WTC11 (cell line): Measurements from ENCODE around the gene HBE1. TPM values are rescaled to one million over a fixed set of nuclear protein-coding genes. Genes with fewer than 3 reads are reported as not detected.

Experiments
- ATAC-seq: fragments of 200-7000 bp; cut with Tn5 transposase; 2 replicates; pipeline ENCODE4 v1.10.0; 2021; ENCODE audit warnings: mild to moderate bottlenecking, moderate library complexity
- CTCF ChIA-PET: fragments of 300-600 bp; sonication (Branson Sonifier 250); formaldehyde crosslinking; loops from one replicate; lab custom pipeline; 2021; ENCODE audit warnings: antibody characterized with exemption; lab: Charles Lee
- POLR2A ChIA-PET: fragments of 350-600 bp; sonication (Branson Sonifier 250); formaldehyde crosslinking; loops from one replicate; lab custom pipeline; 2021; ENCODE audit warnings: antibody characterized with exemption; lab: Charles Lee
- DNase-seq: peaks from one replicate; pipeline ENCODE4 v3.0.0; 2021; ENCODE audit warnings: low spot score
- H3K27ac Mint-ChIP-seq: 2 replicates; pipeline ENCODE4 v1.8.0; 2021; ENCODE audit warnings: mixed read lengths
- H3K27me3 Mint-ChIP-seq: 2 replicates; pipeline ENCODE4 v1.8.0; 2021; ENCODE audit warnings: low read depth, mild to moderate bottlenecking, moderate library complexity, mixed read lengths
- H3K36me3 Mint-ChIP-seq: 2 replicates; pipeline ENCODE4 v1.8.0; 2021; ENCODE audit warnings: mixed read lengths
- H3K4me1 Mint-ChIP-seq: 2 replicates; pipeline ENCODE4 v1.8.0; 2022; ENCODE audit warnings: mixed read lengths
- H3K4me3 Mint-ChIP-seq: 2 replicates; pipeline ENCODE4 v1.8.0; 2021; ENCODE audit warnings: mild to moderate bottlenecking, moderate library complexity, mixed read lengths
- H3K9me3 Mint-ChIP-seq: 2 replicates; pipeline ENCODE4 v1.8.0; 2021; ENCODE audit warnings: mixed read lengths
- ATF1 ChIP-seq: sonication (generic); formaldehyde crosslinking; IDR thresholded peaks from 2 replicates; pipeline ENCODE4 v1.8.1; 2023; ENCODE audit warnings: mild to moderate bottlenecking, moderate library complexity, missing genetic modification reagents
- GABPB1 ChIP-seq: sonication (generic); formaldehyde crosslinking; IDR thresholded peaks from 2 replicates; pipeline ENCODE4 v1.8.1; 2023; ENCODE audit warnings: mild to moderate bottlenecking, missing genetic modification reagents
- GTF2I ChIP-seq: fragments of 250-450 bp; sonication (Bioruptor Pico); conservative IDR thresholded peaks from 2 replicates; pipeline ENCODE4 v1.4.0; 2021; ENCODE audit warnings: mild to moderate bottlenecking
- HMGXB4 ChIP-seq: sonication (generic); formaldehyde crosslinking; IDR thresholded peaks from 2 replicates; pipeline ENCODE4 v1.8.1; 2023; ENCODE audit warnings: mild to moderate bottlenecking, moderate library complexity, missing genetic modification reagents
- JUN ChIP-seq: sonication (generic); formaldehyde crosslinking; IDR thresholded peaks from 2 replicates; pipeline ENCODE4 v1.8.0; 2023; ENCODE audit warnings: mild to moderate bottlenecking, missing genetic modification reagents
- NFATC4 ChIP-seq: fragments of 250-450 bp; sonication (Bioruptor Pico); IDR thresholded peaks from 2 replicates; pipeline ENCODE4 v1.9.0; 2021; ENCODE audit warnings: mild to moderate bottlenecking
- NFYB ChIP-seq: sonication (generic); formaldehyde crosslinking; conservative IDR thresholded peaks from 2 replicates; pipeline ENCODE4 v1.8.0; 2022; ENCODE audit warnings: low read depth, missing genetic modification reagents
- NR1H2 ChIP-seq: sonication (generic); formaldehyde crosslinking; IDR thresholded peaks from 2 replicates; pipeline ENCODE4 v1.9.0; 2021; ENCODE audit warnings: mild to moderate bottlenecking, moderate library complexity, missing genetic modification reagents
- PRRX2 ChIP-seq: fragments of 250-450 bp; sonication (Bioruptor Pico); IDR thresholded peaks from 2 replicates; pipeline ENCODE4 v1.8.0; 2021; ENCODE audit warnings: mild to moderate bottlenecking
- RELA ChIP-seq: sonication (generic); formaldehyde crosslinking; IDR thresholded peaks from 2 replicates; pipeline ENCODE4 v1.8.1; 2022; ENCODE audit warnings: missing genetic modification reagents, mild to moderate bottlenecking, borderline replicate concordance
- SOX15 ChIP-seq: fragments of 250-450 bp; sonication (Bioruptor Pico); IDR thresholded peaks from 2 replicates; pipeline ENCODE4 v1.9.0; 2021; ENCODE audit warnings: mild to moderate bottlenecking
- STAT6 ChIP-seq: sonication (generic); formaldehyde crosslinking; conservative IDR thresholded peaks from 2 replicates; pipeline ENCODE4 v1.8.1; 2023; ENCODE audit warnings: mild to moderate bottlenecking, low read depth, missing genetic modification reagents, moderate library complexity
- USF2 ChIP-seq: sonication (generic); formaldehyde crosslinking; IDR thresholded peaks from 2 replicates; pipeline ENCODE4 v1.8.1; 2023; ENCODE audit warnings: mild to moderate bottlenecking, missing genetic modification reagents, moderate library complexity
- ZNF219 ChIP-seq: sonication (generic); formaldehyde crosslinking; IDR thresholded peaks from 2 replicates; pipeline ENCODE4 v1.8.0; 2023; ENCODE audit warnings: missing genetic modification reagents, mild to moderate bottlenecking, borderline replicate concordance
- ZNF317 ChIP-seq: sonication (generic); formaldehyde crosslinking; IDR thresholded peaks from 2 replicates; pipeline ENCODE4 v1.8.1; 2023; ENCODE audit warnings: low read depth, mild to moderate bottlenecking, moderate library complexity, missing genetic modification reagents, borderline replicate concordance
- ZNF423 ChIP-seq: fragments of 250-450 bp; sonication (Bioruptor Pico); IDR thresholded peaks from 2 replicates; pipeline ENCODE4 v2.1.2; 2022; ENCODE audit warnings: mild to moderate bottlenecking, moderate library complexity
- ZNF425 ChIP-seq: fragments of 250-450 bp; sonication (Bioruptor Pico); conservative IDR thresholded peaks from 2 replicates; pipeline ENCODE4 v1.9.0; 2021; ENCODE audit warnings: mild to moderate bottlenecking
- ZNF512 ChIP-seq: sonication (generic); formaldehyde crosslinking; IDR thresholded peaks from 2 replicates; pipeline ENCODE4 v1.8.1; 2022; ENCODE audit warnings: missing genetic modification reagents, borderline replicate concordance
- total RNA-seq: library from RNA; stranded (reverse); gene quantifications from 3 replicates; pipeline ENCODE4 v1.2.3, GENCODE V29; 2021

The HBE1 gene
- total RNA-seq, 1 experiment from 2014 or later = 3.1 TPM

GRCh38 chr11:5284637-5285036 lies 14.9 kb upstream of the HBE1 start (continued):
- no peak for TF ChIP-seq PRRX2 (CRISPR knock-in tag)
- TF ChIP-seq SOX15 (CRISPR knock-in tag) = no peak
- TF ChIP-seq JUN = no peak
- TF ChIP-seq ZNF423 (CRISPR knock-in tag) = no peak

GRCh38 chr11:5283882-5284281 lies 14.1 kb upstream of the HBE1 start:
- Mint-ChIP-seq H3K27ac (no peak overlapping the region), H3K9me3 (no peaks in the 10 kb centered on the region; the same call in 1 of the 2 replicates), H3K4me3 (no peak overlapping the region), H3K36me3 (no peaks in the 10 kb centered on the region), H3K4me1 (peaks cover 5% of the 10 kb centered on the region), H3K27me3 (no peaks in the 10 kb centered on the region)
- no peak for TF ChIP-seq HMGXB4 (CRISPR knock-in tag)
- TF ChIP-seq NFYB = no peak
- TF ChIP-seq ZNF512 (CRISPR knock-in tag) = no peak
- no peak for TF ChIP-seq USF2
- TF ChIP-seq STAT6 = no peak
- no peak for TF ChIP-seq JUN
- TF ChIP-seq GTF2I (CRISPR knock-in tag) = no peak
- TF ChIP-seq ATF1 (CRISPR knock-in tag) = no peak
- no peak for TF ChIP-seq NFATC4 (CRISPR knock-in tag)
- TF ChIP-seq ZNF219 (CRISPR knock-in tag) = no peak
- TF ChIP-seq RELA (CRISPR knock-in tag) = no peak
- TF ChIP-seq GABPB1 (CRISPR knock-in tag) = no peak
- no peak for DNase-seq
- ChIA-PET POLR2A (no interaction called here), CTCF (no interaction called here)
- ATAC-seq = no peak

- H3K4me1 Mint-ChIP-seq = peaks cover 5% of the 10 kb centered on the region
- H3K4me3 Mint-ChIP-seq = no peak overlapping the region
- H3K27ac Mint-ChIP-seq = no peak overlapping the region
- TF ChIP-seq ZNF317 (CRISPR knock-in tag) = no peak
- no peak for TF ChIP-seq NFATC4 (CRISPR knock-in tag)
- TF ChIP-seq NR1H2 (CRISPR knock-in tag) = no peak
- TF ChIP-seq ZNF425 (CRISPR knock-in tag) = no peak
- no peak for TF ChIP-seq JUN
- H3K9me3 Mint-ChIP-seq = no peaks in the 10 kb centered on the region; the same call in 1 of the 2 replicates
- DNase-seq (no peak), ATAC-seq (no peak)
- CTCF ChIA-PET = no interaction called here
- H3K27me3 Mint-ChIP-seq = no peaks in the 10 kb centered on the region
- POLR2A ChIA-PET = no interaction called here
- no peaks in the 10 kb centered on the region for H3K36me3 Mint-ChIP-seq
Observed at GRCh38 chr11:5283086-5283485, 13.3 kb upstream of the HBE1 start.
